Measurements from ENCODE around the gene CBY3. TPM values are rescaled to one million over a fixed set of nuclear protein-coding genes. Genes with fewer than 3 reads are reported as not detected.
"Not testable (repeated sequence)": the region's sequence is repeated elsewhere in the genome, so short reads cannot be mapped to it uniquely, and the experiment has no call there.

Gene CBY3
- total RNA-seq, 2 experiments from 2014 or later: 0.68 to 1.1 TPM

GRCh38 chr5:179644766-179645165 lies 36.1 kb downstream of the CBY3 start:
- H3K27me3 Mint-ChIP-seq, H3K4me1 Mint-ChIP-seq, DNase-seq, H3K27ac Mint-ChIP-seq, H3K36me3 Mint-ChIP-seq, H3K9me3 Mint-ChIP-seq, H3K4me3 Mint-ChIP-seq: not testable (repeated sequence)

GRCh38 chr5:179643141-179643920 lies 37.5 kb downstream of the CBY3 start:
- H3K4me3 Mint-ChIP-seq, H3K4me1 Mint-ChIP-seq, H3K36me3 Mint-ChIP-seq, DNase-seq, H3K27ac Mint-ChIP-seq, H3K27me3 Mint-ChIP-seq, H3K9me3 Mint-ChIP-seq: not testable (repeated sequence)

DNA sequence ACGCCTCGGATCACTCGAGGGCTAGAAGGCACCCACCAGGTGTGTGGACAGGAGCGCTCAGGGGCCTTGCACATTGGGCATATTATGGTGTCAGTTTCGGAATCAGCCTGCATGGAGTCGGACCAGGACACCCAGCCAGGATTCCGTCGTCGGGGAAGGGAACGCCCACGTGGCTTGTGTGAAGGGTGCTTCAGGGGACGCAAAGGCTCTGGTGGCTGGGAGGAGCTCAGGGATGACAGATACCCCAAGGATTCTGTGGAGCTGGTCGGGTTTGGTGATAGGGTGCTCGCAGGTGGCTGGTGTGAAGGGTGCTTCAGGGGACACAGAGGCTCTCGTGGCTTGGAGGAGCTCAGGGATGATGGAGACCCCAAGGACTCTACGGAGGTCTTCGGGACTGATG lies 38.2 kb downstream of the CBY3 start:
- not testable (repeated sequence) for H3K27ac Mint-ChIP-seq, H3K36me3 Mint-ChIP-seq, DNase-seq, H3K4me1 Mint-ChIP-seq, H3K4me3 Mint-ChIP-seq, H3K27me3 Mint-ChIP-seq, H3K9me3 Mint-ChIP-seq

DNA sequence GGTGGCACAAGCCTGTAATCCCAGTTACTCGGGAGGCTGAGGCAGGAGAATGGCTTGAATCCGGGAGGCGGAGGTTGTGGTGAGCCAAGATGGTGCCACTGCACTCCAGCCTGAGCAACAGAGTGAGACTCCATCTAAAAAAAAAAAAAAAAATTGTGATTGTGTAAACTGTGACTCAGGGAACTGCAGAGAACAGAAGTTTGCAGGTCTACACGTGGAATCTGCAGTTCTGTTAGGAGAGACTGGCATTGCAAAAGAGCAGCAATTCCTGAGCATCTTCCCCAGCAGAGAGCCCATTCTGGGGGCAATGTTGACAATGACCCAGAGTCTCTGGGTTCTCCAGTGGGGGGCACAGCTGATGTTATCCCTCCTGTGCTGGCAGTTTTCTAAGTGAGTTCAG lies 39.1 kb downstream of the CBY3 start:
- not testable (repeated sequence) for H3K4me1 Mint-ChIP-seq, H3K36me3 Mint-ChIP-seq, H3K27me3 Mint-ChIP-seq, H3K4me3 Mint-ChIP-seq, DNase-seq, H3K27ac Mint-ChIP-seq, H3K9me3 Mint-ChIP-seq

- H3K27ac Mint-ChIP-seq, H3K4me1 Mint-ChIP-seq, H3K9me3 Mint-ChIP-seq, H3K4me3 Mint-ChIP-seq, H3K27me3 Mint-ChIP-seq, H3K36me3 Mint-ChIP-seq, DNase-seq: not testable (repeated sequence)
Measured at GRCh38 chr5:179639296-179639695, 41.5 kb downstream of the CBY3 start.

GRCh38 chr5:179634370-179635172 lies 46.3 kb downstream of the CBY3 start:
- not testable (repeated sequence) for DNase-seq, H3K36me3 Mint-ChIP-seq, H3K4me1 Mint-ChIP-seq, H3K27me3 Mint-ChIP-seq, H3K27ac Mint-ChIP-seq, H3K4me3 Mint-ChIP-seq, H3K9me3 Mint-ChIP-seq

- H3K4me1 Mint-ChIP-seq, H3K9me3 Mint-ChIP-seq, DNase-seq, H3K27ac Mint-ChIP-seq, H3K36me3 Mint-ChIP-seq, H3K27me3 Mint-ChIP-seq: not testable (repeated sequence)
- H3K4me3 Mint-ChIP-seq: peak overlapping the region; percentile 58
Measured at GRCh38 chr5:179633501-179634369, 47.1 kb downstream of the CBY3 start.

Other genes with a start within 250 kb of the CBY3 start
- 10 to 100 TPM; 31.1 to 31.8 TPM for gene RUFY1, start 130.5 kb downstream of the CBY3 start, total RNA-seq
- 100 to 1,000 TPM; 840 to 912 TPM for gene HNRNPH1, start 57.4 kb downstream of the CBY3 start, total RNA-seq
- 100 to 1,000 TPM; 535 to 571 TPM for gene CANX, start 17.9 kb upstream of the CBY3 start, total RNA-seq
- gene MAML1, start 51.8 kb upstream of the CBY3 start, total RNA-seq: 10 to 100 TPM; 24.1 to 24.2 TPM
- gene LTC4S, start 113.0 kb upstream of the CBY3 start, total RNA-seq: under 1 TPM in 1 of 2 experiments, not detected in 1; 0.29 TPM
- 10 to 100 TPM; 67.9 to 71.5 TPM for gene MGAT4B, start 125.8 kb upstream of the CBY3 start, total RNA-seq
- 100 to 1,000 TPM; 111 to 117 TPM for gene SQSTM1, start 139.9 kb upstream of the CBY3 start, total RNA-seq
- 10 to 100 TPM; 12.3 to 13.9 TPM for gene MRNIP, start 177.8 kb upstream of the CBY3 start, total RNA-seq
- gene TBC1D9B, start 226.9 kb upstream of the CBY3 start, total RNA-seq: 10 to 100 TPM; 73.1 to 74.9 TPM